ENCODE results near the gene LRRC42. TPM values are rescaled to one million over a fixed set of nuclear protein-coding genes. Genes with fewer than 3 reads are reported as not detected.
A peak's percentile ranks its signal among the peaks of the same experiment; 100 is the strongest.

The LRRC42 gene
- total and polyA plus RNA-seq, 9 of the 15 experiments (the other 6 are each of a cell fraction or from before 2014, with no cell fraction given) = 17.3 to 51.9 (median 35.5) TPM

DNA sequence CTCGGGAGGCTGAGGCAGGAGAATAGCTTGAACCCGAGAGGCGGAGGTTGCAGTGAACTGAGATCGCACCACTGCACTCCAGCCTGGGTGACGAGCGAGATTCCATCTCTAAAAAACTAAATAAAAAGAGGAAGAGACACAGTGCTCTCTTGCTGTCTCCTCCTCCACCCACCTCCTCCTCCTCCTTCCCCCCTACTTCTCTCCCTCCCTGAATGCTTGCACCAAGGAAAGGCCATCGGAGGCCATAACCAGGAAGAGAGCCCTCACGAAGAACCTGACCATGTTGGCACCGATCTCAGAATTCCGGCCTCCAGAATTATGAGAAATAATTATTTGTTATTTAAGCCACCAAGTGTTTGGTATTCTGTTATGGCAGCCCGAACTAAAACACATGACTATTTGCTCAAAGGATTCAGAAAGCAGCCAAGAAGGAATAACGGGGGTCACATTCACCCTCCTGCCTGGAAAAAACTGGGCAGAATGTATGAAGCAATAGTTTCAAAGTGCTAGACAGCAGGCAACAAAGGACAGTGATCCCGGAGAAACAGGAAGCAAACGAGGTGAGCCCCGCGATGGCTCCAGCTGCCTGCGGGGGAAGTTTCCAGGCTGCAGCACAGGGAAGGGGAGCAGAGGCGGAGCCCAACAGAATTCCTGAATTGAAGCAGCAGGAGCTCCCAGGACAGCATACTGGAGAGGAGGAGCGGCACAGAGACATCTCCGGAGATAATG lies 36.0 kb downstream of the LRRC42 start (continued):
- TF ChIP-seq, protein P1, sequence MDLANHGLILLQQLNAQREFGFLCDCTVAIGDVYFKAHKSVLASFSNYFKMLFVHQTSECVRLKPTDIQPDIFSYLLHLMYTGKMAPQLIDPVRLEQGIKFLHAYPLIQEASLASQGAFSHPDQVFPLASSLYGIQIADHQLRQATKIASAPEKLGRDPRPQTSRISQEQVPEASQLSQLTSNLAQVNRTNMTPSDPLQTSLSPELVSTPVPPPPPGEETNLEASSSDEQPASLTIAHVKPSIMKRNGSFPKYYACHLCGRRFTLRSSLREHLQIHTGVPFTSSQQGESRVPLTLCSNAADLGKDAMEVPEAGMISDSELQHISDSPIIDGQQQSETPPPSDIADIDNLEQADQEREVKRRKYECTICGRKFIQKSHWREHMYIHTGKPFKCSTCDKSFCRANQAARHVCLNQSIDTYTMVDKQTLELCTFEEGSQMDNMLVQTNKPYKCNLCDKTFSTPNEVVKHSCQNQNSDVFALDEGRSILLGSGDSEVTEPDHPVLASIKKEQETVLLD (IDR thresholded peaks at IDR 0.05) = no peak
- no peak for TF ChIP-seq ATF1 (CRISPR knock-in tag; IDR thresholded peaks at IDR 0.05)
- TF ChIP-seq ATF1 (tag; IDR thresholded peaks at IDR 0.05) = no peak
- TF ChIP-seq LEF1 (IDR thresholded peaks at IDR 0.05) = no peak
- TF ChIP-seq, protein P2, sequence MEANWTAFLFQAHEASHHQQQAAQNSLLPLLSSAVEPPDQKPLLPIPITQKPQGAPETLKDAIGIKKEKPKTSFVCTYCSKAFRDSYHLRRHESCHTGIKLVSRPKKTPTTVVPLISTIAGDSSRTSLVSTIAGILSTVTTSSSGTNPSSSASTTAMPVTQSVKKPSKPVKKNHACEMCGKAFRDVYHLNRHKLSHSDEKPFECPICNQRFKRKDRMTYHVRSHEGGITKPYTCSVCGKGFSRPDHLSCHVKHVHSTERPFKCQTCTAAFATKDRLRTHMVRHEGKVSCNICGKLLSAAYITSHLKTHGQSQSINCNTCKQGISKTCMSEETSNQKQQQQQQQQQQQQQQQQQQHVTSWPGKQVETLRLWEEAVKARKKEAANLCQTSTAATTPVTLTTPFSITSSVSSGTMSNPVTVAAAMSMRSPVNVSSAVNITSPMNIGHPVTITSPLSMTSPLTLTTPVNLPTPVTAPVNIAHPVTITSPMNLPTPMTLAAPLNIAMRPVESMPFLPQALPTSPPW (CRISPR knock-in tag; IDR thresholded peaks at IDR 0.05) = peak; percentile 83
- no peak for TF ChIP-seq ZNF436 (CRISPR knock-in tag; IDR thresholded peaks at IDR 0.05)
- peak in 1 of 3 experiments; percentile 32 for TF ChIP-seq YY1 (IDR thresholded peaks at IDR 0.05; ENCODE audit: borderline replicate concordance in 1 of 3, control insufficient read depth in 1 of 3, extremely low read depth in 1 of 3, insufficient read depth in 3 of 3, insufficient read length in 1 of 3, insufficient replicate concordance in 2 of 3, low read depth in 1 of 3, low read length in 2 of 3)
- no peak for TF ChIP-seq MCM5 (IDR thresholded peaks at IDR 0.05; ENCODE audit: low read depth)
- TF ChIP-seq EGR1 (conservative IDR thresholded peaks at IDR 0.05) = peak; percentile 24; the same call in 1 of the 2 replicates
- TF ChIP-seq ELF1 (tag; IDR thresholded peaks at IDR 0.05) = peak; percentile 65; the same call in 1 of the 2 replicates
- TF ChIP-seq, protein P3, sequence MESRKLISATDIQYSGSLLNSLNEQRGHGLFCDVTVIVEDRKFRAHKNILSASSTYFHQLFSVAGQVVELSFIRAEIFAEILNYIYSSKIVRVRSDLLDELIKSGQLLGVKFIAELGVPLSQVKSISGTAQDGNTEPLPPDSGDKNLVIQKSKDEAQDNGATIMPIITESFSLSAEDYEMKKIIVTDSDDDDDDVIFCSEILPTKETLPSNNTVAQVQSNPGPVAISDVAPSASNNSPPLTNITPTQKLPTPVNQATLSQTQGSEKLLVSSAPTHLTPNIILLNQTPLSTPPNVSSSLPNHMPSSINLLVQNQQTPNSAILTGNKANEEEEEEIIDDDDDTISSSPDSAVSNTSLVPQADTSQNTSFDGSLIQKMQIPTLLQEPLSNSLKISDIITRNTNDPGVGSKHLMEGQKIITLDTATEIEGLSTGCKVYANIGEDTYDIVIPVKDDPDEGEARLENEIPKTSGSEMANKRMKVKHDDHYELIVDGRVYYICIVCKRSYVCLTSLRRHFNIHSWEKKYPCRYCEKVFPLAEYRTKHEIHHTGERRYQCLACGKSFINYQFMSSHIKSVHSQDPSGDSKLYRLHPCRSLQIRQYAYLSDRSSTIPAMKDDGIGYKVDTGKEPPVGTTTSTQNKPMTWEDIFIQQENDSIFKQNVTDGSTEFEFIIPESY (CRISPR knock-in tag; IDR thresholded peaks at IDR 0.05) = peak; percentile 58; the same call in 1 of the 2 replicates
- TF ChIP-seq EWSR1 (IDR thresholded peaks at IDR 0.05; ENCODE audit: borderline replicate concordance, low read depth, partially characterized antibody) = no peak
- TF ChIP-seq NR3C1 (CRISPR knock-in tag; IDR thresholded peaks at IDR 0.05) = no peak
- TF ChIP-seq, protein P4, sequence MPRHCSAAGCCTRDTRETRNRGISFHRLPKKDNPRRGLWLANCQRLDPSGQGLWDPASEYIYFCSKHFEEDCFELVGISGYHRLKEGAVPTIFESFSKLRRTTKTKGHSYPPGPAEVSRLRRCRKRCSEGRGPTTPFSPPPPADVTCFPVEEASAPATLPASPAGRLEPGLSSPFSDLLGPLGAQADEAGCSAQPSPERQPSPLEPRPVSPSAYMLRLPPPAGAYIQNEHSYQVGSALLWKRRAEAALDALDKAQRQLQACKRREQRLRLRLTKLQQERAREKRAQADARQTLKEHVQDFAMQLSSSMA (CRISPR knock-in tag; IDR thresholded peaks at IDR 0.05) = no peak
- TF ChIP-seq RBBP5 (IDR thresholded peaks at IDR 0.05; ENCODE audit: borderline replicate concordance, insufficient read depth, low read length, poor library complexity, severe bottlenecking) = peak; percentile 65
- 0 out of 2 replicates have a peak, but pooled peaks have one; percentile 31 for TF ChIP-seq ZNF584 (CRISPR knock-in tag; IDR thresholded peaks at IDR 0.05; ENCODE audit: low read depth)
- TF ChIP-seq TARDBP (IDR thresholded peaks at IDR 0.05) = no peak
- TF ChIP-seq, protein P5, sequence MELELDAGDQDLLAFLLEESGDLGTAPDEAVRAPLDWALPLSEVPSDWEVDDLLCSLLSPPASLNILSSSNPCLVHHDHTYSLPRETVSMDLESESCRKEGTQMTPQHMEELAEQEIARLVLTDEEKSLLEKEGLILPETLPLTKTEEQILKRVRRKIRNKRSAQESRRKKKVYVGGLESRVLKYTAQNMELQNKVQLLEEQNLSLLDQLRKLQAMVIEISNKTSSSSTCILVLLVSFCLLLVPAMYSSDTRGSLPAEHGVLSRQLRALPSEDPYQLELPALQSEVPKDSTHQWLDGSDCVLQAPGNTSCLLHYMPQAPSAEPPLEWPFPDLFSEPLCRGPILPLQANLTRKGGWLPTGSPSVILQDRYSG (tag; conservative IDR thresholded peaks at IDR 0.05; ENCODE audit: low read depth) = 0 out of 2 replicates have a peak, but pooled peaks have one; percentile 57
- TF ChIP-seq, protein P6, sequence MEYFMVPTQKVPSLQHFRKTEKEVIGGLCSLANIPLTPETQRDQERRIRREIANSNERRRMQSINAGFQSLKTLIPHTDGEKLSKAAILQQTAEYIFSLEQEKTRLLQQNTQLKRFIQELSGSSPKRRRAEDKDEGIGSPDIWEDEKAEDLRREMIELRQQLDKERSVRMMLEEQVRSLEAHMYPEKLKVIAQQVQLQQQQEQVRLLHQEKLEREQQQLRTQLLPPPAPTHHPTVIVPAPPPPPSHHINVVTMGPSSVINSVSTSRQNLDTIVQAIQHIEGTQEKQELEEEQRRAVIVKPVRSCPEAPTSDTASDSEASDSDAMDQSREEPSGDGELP (CRISPR knock-in tag; IDR thresholded peaks at IDR 0.05; ENCODE audit: borderline replicate concordance) = no peak

Measured in K562 (cell line).